GM21576 (cell line): ENCODE measurements around the gene NBAS.
"Not testable (repeated sequence)": the region's sequence is repeated elsewhere in the genome, so short reads cannot be mapped to it uniquely, and the experiment has no call there.

Source experiments
- ATAC-seq: cut with Tn5 transposase; IDR thresholded peaks from one replicate; pipeline ENCODE4 v1.9.1; 2021; ENCODE audit warnings: mild to moderate bottlenecking, moderate library complexity; ENCODE audit not compliant: unreplicated experiment

Gene NBAS

GRCh38 chr2:15485949-15486348 is 75.2 kb downstream of the NBAS start:
- ATAC-seq = no peak

- ATAC-seq = no peak
Observed at GRCh38 chr2:15481000-15481399, 80.1 kb downstream of the NBAS start.

GRCh38 chr2:15480552-15480951 is 80.6 kb downstream of the NBAS start:
- no peak for ATAC-seq

DNA sequence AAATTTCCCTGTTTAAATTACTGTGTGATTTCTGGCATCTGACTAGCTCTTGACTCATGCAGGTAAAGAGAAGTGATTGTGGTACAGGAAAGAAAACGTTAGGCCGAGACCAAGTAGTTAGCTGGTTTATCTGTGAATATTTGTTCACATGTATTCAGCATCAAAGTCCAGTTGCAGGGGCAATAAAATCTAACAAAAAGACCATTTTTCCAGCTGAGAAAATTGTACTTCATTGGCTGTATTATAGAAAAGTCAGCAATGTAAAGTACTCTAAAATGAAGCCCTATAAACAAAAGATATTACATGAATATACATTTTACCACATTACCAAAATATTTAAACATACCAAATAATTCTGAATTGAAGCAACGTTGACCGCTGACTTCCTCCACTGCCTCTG is 88.3 kb downstream of the NBAS start:
- no peak for ATAC-seq

GRCh38 chr2:15472133-15472532 is 89.0 kb downstream of the NBAS start:
- ATAC-seq = no peak

- ATAC-seq = no peak
Observed at GRCh38 chr2:15471606-15472005, 89.5 kb downstream of the NBAS start.

GRCh38 chr2:15460112-15460620 is 101.0 kb downstream of the NBAS start:
- no peak for ATAC-seq

GRCh38 chr2:15458277-15458676 is 102.9 kb downstream of the NBAS start:
- no peak for ATAC-seq

GRCh38 chr2:15457868-15458267 is 103.3 kb downstream of the NBAS start:
- ATAC-seq = no peak

DNA sequence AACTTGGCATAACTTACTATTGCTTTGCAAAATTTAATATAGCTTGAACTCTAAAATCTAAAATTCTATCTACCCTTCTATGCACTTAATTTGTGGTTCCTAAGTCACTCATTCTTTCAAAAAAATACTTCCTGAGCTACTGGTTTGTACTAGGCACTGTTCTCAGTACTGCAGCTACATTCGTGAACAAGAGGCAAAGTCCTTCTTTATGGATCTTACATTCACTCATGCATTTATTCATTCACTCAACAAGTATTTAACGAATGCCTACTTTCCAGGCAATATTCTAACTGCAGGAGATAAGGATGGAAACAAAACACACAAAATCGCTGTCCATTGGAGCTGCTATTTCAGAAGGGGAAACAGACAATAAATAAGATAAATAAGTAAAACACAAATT is 104.8 kb downstream of the NBAS start:
- ATAC-seq = no peak

DNA sequence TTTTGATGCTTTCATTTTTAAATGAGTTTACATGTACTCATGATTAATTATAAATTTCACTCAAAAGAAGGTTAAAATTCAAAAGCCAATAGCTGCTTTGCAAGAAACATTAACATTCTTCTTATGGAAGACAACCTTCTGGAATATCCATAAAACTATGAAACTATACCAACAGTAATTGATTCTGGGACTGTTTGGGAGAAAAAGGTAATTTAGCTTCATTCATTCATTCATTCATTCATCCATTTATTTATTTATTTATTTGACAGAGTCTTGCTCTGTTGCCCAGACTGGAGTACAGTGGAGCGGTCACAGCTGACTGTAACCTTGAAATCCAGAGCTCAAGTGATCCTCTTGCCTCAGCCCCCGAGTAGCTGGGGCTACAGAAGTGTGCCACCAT is 110.3 kb downstream of the NBAS start:
- ATAC-seq = no peak

- ATAC-seq = no peak
Observed at GRCh38 chr2:15449556-15450236, 111.4 kb downstream of the NBAS start.

DNA sequence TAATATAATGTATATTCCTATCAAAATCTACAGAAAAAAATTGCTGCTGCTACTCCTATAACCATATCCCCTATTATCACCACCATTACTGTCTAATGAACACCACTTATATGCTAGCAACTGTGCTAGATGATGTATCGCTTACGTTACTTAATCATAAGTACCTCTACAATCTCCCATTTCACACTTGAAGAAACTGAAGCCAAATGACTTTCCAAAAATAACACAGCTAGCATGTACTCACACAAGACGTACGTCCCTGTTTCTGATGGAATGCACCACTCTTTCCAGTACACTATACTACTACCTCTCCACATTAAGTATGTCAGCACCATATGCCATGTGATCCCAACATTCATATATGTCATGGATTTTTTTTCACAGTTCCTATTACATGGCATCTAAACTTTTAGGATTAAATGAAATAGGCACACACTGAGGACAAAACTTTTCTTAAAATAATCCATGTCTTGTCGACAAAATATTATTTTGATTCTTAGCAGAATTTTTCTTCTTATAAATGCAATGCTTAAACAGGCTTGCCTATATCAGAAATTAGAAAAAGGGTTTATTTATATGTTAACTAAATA is 112.8 kb downstream of the NBAS start:
- no peak for ATAC-seq

DNA sequence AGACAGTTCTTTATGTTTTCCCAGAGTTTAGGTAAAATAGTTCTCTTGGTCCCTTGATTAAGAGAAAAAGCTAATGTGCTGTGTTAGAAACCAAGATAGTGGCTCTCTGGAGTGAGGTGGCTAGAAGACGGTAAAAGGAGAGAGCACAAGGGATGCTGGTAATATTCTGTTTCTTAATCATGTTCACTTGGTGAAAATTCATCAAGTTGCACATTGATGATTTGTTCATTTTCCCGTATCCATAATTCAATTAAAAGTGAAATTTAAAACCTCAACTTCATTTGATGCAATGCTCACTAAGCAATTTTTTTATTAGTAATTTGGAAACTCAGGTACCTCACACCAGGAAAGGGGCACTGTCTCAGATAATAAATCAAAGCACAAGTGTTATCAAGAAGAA is 113.8 kb downstream of the NBAS start:
- no peak for ATAC-seq

DNA sequence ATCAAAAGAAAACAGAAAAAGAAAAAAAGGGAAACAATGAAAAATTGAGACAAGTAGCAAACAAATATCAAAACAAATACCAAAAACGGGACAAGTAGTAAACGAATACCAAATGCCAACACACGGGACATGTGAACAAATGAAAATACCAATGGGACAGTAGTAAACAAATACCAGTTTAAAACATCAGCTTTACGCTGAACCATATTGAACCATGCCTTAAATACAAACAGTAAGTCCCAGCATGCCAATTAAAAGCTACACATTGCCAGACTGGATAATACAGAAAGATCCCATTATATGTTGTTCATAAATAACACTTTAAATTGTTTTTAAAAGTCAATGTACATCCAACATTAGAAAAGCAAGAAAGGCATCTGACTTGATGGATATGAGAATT is 114.2 kb downstream of the NBAS start:
- ATAC-seq = no peak

DNA sequence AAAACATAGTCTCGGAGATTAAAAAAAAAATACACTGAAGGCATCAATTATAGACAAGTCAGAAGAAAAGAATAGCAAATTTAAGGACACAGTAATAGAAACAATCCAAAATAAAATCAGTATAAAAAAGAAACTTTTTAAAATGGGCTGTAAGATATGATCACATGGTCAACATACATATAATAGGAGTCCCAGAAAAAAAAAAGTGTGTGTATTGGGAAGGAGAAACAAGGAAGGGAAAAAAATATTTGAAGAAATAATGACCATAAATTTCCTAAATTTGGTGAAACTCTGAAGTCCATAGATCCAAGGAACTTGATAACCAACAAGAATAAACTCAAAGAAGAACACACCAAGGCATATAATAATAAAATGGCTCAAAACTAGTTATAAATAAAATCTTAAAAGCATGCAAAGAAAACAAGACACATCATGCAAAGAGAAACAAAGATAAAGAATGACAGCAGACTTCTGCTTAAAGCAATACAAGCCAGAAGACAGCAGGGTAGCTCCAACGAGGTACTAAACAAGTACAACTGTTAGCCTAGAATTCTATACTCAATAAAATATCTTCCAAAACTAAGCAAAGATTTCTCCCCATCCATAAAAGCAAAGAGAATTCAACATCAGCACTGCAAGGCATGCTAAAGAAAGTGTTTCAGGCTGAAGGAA is 115.1 kb downstream of the NBAS start:
- ATAC-seq = no peak

DNA sequence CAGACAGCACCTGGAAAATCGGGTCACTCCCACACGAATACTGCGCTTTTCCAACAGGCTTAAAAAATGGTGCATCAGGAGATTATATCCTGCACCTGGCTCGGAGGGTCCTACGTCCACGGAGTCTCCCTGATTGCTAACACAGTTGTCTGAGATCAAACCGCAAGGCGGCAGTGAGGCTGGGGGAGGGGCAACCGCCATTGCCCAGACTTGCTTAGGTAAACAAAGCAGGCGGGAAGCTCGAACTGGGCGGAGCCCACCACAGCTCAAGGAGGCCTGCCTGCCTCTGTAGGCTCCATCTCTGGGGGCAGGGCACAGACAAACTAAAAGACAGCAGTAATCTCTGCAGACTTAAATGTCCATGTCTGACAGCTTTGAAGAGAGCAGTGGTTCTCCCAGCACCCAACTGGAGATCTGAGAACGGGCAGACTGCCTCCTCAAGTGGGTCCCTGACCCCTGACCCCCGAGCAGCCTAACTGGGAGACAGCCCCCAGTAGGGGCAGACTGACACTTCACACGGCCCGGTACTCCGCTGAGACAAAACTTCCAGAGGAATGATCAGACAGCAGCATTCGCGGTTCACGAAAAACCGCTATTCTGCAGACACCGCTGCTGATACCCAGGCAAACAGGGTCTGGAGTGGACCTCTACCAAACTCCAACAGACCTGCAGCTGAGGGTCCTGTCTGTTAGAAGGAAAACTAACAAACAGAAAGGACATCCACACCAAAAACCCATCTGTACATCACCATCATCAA is 121.2 kb downstream of the NBAS start:
- ATAC-seq = not testable (repeated sequence)

GRCh38 chr2:15439366-15439765 is 121.8 kb downstream of the NBAS start:
- not testable (repeated sequence) for ATAC-seq

DNA sequence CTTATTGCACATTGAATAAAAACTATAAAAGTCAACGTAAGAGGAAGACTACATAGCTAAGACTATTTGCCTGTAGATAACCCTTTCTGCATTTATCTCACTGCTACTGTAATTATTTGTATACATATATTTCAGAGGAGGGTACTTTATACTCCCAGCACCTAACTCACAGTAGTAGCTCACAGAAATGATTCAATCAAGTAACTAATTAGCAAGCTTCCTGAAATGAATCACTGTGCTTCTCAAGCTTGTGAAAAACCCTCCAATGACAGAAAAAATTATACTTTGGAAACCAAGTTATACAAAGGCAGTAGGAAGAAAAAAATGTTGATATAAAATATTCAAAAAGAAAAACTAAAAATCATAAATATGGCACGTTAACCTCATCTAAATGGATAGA is 124.9 kb downstream of the NBAS start:
- ATAC-seq = no peak

DNA sequence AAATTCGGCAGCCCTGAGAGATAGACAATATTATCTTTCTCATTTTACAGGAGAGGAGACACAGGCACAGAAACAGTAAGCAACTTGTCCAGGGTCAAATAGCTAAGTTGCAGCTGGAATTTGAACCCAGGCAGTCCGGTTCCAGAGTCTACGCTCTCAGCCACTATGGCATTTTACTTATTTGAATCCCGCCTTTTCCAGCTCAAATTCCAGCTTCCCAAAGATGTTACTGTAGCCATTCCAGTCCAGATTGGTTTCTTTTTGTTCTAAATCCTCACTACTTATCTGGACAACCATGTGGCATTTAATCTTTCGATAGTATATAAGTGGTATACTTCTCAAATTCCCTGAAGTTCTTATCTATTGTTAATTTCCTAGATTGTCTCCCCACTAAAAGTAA is 125.7 kb downstream of the NBAS start:
- no peak for ATAC-seq

- ATAC-seq = no peak
Observed at GRCh38 chr2:15432642-15433256, 128.4 kb downstream of the NBAS start.
